H7 (cell line): ENCODE data around the gene DDI2. TPM values are rescaled to one million over a fixed set of nuclear protein-coding genes. Genes with fewer than 3 reads are reported as not detected.
"Not testable (repeated sequence)": the region's sequence is repeated elsewhere in the genome, so short reads cannot be mapped to it uniquely, and the experiment has no call there.

Experiments used
- DNase-seq: peaks from one replicate; pipeline ENCODE4 v3.0.0; 2012
- H3K27me3 ChIP-seq: 2 replicates; pipeline ENCODE4 v1.6.0; 2011; ENCODE audit warnings: mild to moderate bottlenecking, low read length; ENCODE audit not compliant: control insufficient read depth, insufficient read depth
- H3K36me3 ChIP-seq: replicated peaks from 2 replicates; pipeline ENCODE4 v1.5.1; 2011; ENCODE audit warnings: low read length; ENCODE audit not compliant: control insufficient read depth, insufficient read depth
- H3K4me3 ChIP-seq: 2 replicates; pipeline ENCODE4 v1.5.1; 2011; ENCODE audit warnings: low read depth, mild to moderate bottlenecking, control low read depth, low read length, moderate library complexity; ENCODE audit not compliant: insufficient read depth
- total RNA-seq: library from RNA; depleted of rRNA; stranded (reverse); fragments of >200 nt; shearing (Covaris generic); gene quantifications from 2 replicates; pipeline ENCODE4 v1.2.3, GENCODE V29; 2014

Gene DDI2
- total RNA-seq, 1 experiment from 2014 or later = 19.7 TPM

DNA sequence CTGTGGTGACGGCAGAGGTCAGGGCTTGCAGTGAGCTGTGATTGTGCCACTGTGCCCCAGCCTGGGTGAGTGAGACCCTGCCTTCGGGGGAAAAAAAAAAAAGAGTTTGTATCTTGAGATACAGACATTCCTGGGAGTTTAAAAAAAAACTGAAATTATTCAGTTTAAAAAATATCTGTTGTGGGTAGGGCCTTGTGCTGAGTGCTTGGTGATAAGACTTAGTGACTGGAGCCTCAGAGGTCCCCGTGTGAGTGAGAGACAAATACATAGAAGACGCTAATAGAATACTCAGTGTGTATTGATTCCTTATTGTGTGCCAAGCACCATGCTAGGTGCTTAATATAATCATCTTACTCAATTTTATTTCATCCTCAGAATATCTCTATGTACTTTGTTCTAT lies 22.7 kb downstream of the DDI2 start:
- H3K36me3 ChIP-seq = peaks cover 17% of the 10 kb centered on the region
- no peaks in the 10 kb centered on the region for H3K27me3 ChIP-seq
- no peak overlapping the region for H3K4me3 ChIP-seq
- no peak for DNase-seq

DNA sequence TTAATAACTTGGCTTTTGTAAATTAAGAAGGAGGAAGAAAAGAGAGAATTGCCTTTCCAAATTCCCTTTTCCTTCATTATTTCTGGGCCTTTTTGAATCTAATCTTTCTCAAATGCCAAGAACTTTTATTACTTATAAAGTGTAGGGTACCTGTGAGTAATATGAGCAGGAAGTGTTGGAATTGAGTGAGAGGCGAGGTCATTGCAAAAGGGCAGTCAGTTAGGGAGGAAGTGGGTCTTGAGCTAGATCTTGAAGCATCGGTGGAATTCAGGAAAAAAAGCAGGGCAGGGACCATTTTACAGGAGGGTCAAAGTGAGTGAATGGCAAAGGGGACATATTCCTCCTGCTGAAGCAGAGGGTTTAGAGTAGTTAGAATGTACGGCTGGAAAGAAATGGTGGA lies 23.4 kb downstream of the DDI2 start:
- DNase-seq = no peak
- no peak overlapping the region for H3K4me3 ChIP-seq
- H3K27me3 ChIP-seq = no peaks in the 10 kb centered on the region
- peaks cover 15% of the 10 kb centered on the region for H3K36me3 ChIP-seq

DNA sequence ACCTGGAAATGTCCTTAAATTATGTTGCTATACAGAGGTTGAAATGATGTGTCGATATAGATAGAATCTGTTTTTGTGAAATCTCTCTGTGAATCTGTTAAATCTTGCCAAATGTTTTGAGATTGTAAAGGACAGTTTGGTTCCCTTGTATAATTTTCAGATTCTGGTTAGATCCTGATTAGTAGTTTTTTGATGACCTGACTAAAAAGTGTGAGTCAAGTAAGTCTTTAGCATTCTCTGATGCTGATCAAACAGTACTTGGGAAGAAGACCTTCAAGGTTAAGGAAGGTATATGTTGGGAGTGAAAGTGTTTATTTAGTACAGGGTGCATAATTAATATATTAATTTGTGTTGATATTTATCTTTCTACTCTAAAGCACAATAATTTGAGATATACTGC lies 32.7 kb downstream of the DDI2 start:
- no peak overlapping the region for H3K4me3 ChIP-seq
- no peaks in the 10 kb centered on the region for H3K27me3 ChIP-seq
- DNase-seq = no peak
- H3K36me3 ChIP-seq = peaks cover 6% of the 10 kb centered on the region

DNA sequence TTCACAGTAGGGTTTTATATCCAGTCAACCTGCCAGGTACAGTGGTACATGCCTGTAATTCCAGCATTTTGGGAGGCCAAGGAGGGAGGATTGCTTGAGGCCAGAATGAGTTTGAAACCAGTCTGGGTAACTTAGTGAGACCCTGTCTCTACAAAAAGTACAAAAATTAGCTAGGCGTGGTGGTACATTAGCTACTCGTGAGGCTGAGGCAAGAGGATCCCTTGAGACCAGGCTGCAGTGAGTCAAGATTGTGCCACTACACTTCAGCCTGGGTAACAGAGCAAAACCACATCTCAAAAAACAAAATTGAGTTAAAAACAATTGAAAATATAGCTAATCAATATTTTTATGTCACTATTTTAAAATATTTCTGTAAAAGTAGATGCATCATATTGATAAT lies 33.2 kb downstream of the DDI2 start:
- H3K27me3 ChIP-seq = no peaks in the 10 kb centered on the region
- DNase-seq = no peak
- H3K4me3 ChIP-seq = no peak overlapping the region
- peaks cover 8% of the 10 kb centered on the region for H3K36me3 ChIP-seq

DNA sequence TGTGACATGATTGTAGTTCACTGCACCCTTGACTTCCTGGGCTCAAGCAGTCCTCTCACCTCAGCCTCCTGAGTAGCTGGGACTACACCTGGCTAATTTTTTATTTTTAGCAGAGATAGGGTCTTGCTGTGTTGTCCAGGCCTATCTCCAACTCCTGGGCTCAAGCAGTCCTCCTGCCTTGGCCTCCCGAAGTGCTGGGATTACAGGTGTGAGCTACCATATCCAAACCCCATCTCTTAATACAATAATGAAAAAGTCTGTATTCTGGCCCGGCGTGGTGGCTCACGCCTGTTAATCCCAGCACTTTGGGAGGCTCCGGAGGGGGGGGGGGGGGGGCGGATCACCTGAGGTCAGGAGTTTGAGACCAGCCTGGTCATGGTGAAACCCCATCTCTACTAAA lies 34.9 kb downstream of the DDI2 start:
- DNase-seq = not testable (repeated sequence)

DNA sequence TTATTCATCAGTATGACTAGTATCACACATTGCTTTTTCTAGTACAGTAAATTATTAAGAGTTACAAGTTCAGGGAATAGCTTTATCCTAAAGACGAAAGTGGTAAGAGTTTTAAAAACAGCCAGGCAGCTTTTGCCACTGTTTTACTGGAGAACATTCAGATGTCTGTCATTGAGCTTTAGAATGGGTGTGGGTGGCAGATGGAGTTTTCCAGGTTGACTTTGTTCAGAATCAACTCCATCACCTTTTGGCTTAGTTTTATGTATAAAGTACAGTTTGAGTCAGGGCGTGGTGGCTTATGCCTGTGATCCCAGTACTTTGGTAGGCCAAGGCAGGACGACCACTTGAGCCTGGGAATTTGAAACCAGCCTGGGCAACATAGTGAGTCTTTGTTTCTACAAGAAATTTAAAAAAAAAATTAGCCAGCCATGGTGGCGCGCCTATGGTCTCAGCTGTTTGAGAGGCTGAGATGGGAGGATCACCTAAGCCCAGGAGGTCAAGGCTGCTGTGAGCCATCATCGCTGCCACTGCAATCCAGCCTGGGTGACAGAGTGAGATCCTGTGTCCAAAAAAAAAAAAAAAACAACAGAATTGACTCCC lies 36.9 kb downstream of the DDI2 start:
- Histone ChIP-seq H3K36me3 (peaks cover 13% of the 10 kb centered on the region), H3K27me3 (no peaks in the 10 kb centered on the region), H3K4me3 (no peak overlapping the region)
- no peak for DNase-seq

More for the DNA sequence above, 34.9 kb downstream of the DDI2 start:
- not testable (repeated sequence) for H3K27me3 ChIP-seq, H3K4me3 ChIP-seq
- peaks cover 13% of the 10 kb centered on the region for H3K36me3 ChIP-seq

DNA sequence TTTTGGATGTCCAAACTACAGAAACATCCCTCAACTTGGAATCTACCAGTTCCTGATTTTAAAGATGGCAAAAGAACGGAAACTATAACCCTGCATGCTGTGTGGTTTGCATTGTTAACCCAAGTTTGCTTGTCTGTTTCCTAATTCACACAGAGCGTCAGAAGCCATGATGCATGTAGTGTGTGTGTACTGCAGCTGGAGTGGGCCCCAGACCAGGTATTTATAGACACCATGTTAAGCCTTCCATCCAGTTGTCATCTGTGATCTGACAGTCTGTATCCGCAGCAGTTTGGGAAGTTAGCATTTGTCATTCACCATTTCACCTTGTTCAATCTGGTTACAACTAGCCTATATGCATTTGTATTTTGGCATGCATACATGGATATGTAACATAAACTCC lies 39.2 kb downstream of the DDI2 start:
- no peak for DNase-seq
- Histone ChIP-seq H3K36me3 (peaks cover 25% of the 10 kb centered on the region), H3K4me3 (no peak overlapping the region), H3K27me3 (no peaks in the 10 kb centered on the region)

DNA sequence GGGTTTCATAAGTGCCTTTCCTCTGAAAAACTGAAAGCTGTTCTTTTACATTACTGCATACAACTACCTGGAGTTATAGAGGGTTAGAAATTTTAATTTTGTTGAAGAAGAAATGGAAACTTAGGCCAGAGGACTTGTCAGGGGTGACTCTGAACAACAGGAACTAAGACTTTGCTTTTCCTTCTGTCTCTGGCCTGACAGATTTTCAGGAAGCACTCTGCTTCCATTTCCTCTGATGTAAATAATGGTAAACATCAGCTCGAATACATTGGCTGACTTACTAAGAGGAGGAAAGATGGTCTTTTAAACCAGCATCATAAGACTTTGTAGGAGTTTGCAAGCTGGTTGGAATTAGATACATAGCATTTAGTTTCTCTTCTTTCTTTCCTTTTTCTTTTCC lies 39.8 kb downstream of the DDI2 start:
- Histone ChIP-seq H3K4me3 (no peak overlapping the region), H3K27me3 (no peaks in the 10 kb centered on the region), H3K36me3 (peaks cover 22% of the 10 kb centered on the region)
- no peak for DNase-seq

DNA sequence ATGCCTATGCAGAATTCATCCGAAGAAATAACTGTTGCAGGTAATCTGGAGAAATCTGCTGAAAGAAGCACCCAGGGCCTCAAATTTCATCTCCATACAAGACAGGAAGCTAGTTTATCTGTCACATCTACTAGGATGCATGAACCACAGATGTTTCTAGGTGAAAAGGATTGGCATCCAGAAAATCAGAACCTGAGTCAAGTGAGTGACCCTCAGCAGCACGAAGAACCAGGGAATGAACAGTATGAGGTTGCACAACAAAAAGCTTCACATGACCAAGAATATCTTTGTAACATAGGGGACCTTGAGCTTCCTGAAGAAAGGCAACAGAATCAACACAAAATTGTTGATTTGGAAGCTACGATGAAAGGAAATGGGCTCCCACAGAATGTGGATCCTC lies 42.9 kb downstream of the DDI2 start:
- Histone ChIP-seq H3K27me3 (no peaks in the 10 kb centered on the region), H3K36me3 (peaks cover 21% of the 10 kb centered on the region), H3K4me3 (no peak overlapping the region)
- no peak for DNase-seq

DNA sequence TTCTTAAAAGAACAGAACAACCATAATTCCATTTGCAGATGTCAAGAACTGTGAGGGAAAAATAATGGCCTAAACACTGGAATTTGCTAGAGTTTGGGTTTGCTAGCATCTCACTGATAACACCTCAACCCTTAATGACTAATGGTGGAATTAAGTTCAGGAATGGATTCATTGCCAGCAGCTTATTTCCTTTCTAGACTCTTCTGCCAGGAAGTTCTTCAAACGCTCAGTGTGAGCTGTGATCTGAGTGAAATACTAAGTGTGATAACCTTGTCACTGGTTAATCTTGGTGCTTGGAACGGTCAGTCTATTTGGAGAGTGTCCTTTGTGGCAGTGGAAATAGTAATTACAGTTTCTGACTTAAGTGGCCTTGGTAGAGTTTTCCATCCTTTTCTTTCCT lies 45.2 kb downstream of the DDI2 start:
- no peak for DNase-seq
- H3K36me3 ChIP-seq = peaks cover 15% of the 10 kb centered on the region
- no peaks in the 10 kb centered on the region for H3K27me3 ChIP-seq
- H3K4me3 ChIP-seq = no peak overlapping the region

DNA sequence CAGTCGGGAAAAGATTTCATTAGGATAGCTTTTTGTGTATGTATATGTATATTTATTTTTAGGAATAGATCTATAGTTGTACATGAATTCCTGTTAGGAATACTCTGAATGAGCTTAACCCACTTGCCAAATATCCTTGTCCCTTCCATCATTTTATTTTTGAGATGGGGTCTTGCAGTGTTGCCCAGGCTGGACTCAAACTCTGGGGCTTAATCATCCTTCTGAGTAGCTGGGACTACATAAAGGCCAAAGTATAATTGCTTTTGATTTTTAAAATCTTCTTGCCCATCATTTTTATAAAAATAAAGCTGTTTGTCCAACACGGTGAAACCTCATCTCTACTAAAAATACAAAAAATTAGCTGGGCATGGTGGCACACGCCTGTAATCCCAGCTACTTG lies 46.7 kb downstream of the DDI2 start:
- H3K4me3 ChIP-seq = no peak overlapping the region
- no peak for DNase-seq
- no peaks in the 10 kb centered on the region for H3K27me3 ChIP-seq
- H3K36me3 ChIP-seq = peaks cover 14% of the 10 kb centered on the region

DNA sequence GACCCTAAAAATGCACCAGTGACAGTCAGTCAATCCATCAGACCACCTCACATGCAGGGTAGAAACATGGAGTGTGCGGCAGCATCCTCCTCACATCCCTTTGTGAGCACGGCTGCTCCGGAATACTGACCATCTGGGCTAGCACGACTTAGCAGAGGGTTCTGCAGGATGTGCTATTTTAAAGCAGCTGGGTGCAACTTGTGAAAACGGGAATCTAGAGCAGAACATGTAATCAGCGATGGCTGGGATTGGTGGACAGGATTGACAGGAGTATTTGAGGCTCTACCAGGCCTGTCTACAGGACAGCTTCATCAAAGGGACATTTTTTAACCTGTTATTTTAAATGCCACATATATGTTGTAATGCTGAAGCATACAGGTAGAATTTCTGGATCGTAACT lies 50.1 kb downstream of the DDI2 start:
- Histone ChIP-seq H3K4me3 (no peak overlapping the region), H3K27me3 (no peaks in the 10 kb centered on the region), H3K36me3 (no peaks in the 10 kb centered on the region)
- DNase-seq = no peak

DNA sequence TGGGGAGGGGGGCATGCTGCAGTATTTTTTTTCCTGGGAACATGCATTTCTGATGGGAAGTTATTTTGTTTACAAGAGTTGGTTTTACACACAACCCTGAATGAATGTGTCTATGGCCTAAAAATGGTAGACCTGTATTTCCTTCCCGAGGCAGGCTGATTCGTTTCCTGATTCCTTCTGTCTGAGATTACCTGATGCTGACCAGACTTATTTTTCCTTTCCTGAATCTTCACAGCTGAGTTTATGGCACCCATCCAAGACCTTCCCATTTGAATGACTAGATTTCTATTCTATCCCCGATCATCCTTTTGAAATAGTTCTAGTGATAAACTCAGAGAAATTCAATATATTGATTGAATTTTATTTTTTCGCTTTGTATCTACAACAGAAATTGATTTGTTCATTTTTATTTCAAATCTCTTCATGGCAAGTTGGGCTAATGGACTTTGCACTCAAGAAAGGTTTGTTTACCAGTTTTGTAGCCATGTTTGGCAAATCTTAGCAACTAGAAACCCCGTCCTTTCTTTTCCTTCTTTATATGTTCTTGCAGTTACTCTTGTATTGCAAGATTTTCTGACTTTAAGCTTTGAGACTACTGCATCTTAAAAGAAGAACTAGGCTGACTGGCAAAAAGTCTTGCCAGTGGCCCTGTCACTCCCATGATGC lies 51.0 kb downstream of the DDI2 start:
- Histone ChIP-seq H3K36me3 (no peaks in the 10 kb centered on the region), H3K4me3 (no peak overlapping the region), H3K27me3 (no peaks in the 10 kb centered on the region)
- DNase-seq = no peak

DNA sequence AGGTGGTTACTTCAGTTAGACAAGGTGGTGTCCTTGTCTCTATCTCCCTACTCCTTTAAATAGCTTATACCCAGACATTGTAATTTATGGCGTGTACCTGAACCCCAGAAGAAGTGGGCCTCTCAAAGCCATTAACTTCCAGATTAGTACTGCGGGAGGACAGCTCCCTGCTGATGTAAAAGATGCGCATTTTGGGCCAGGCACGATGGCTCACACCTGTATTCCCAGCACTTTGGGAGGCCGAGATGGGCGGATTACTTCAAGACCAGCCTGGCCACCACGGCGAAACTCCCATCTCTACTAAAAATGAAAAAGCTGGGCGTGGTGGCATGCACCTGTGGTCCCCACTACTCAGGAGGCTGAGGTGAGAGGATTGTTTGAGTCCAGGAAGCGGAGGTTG lies 51.8 kb downstream of the DDI2 start:
- H3K36me3 ChIP-seq = no peaks in the 10 kb centered on the region
- no peak overlapping the region for H3K4me3 ChIP-seq
- H3K27me3 ChIP-seq = no peaks in the 10 kb centered on the region
- DNase-seq = no peak

DNA sequence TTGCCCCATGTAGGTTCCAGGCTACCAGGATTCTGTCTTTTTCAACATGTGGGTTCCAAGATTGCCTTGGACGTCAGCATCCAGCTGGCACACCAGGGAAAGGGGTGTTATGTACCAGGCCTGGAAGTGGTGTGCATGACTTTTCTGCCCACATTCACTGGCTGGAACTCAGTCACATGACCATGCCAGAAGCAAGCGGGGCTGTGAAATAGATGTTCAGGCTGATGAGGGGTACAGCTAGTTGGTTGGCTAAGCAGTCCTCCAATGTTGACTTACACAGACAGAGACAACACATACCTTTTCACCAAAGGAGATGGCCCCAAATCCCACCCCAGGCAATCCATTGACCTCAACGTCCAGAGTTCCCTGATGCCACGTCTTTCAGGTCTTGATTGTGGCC lies 52.6 kb downstream of the DDI2 start:
- DNase-seq = no peak
- Histone ChIP-seq H3K36me3 (no peaks in the 10 kb centered on the region), H3K4me3 (no peak overlapping the region), H3K27me3 (no peaks in the 10 kb centered on the region)

DNA sequence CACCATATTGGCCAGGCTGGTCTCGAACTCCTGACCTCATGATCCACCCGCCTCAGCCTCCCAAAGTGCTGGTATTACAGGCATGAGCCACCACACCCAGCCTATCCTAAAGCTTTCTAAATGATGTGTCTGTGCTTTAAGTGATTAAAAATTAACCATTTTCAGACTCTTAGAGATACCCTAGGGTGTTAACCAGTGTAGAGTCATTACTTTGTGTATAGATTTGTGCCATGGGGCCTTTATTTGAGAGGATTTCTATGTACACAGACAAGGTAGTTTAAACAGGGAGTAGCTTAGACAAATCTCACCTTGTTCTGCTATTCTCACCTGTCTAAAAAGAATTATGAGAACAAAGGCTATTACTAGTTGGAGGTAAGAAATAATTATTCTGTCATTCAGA lies 54.2 kb downstream of the DDI2 start:
- DNase-seq = no peak
- no peaks in the 10 kb centered on the region for H3K27me3 ChIP-seq
- no peak overlapping the region for H3K4me3 ChIP-seq
- H3K36me3 ChIP-seq = no peaks in the 10 kb centered on the region
